ENCODE measurements around the gene ARFGEF3.
"Not testable (repeated sequence)": the region's sequence is repeated elsewhere in the genome, so short reads cannot be mapped to it uniquely, and the experiment has no call there.

The ARFGEF3 gene

DNA sequence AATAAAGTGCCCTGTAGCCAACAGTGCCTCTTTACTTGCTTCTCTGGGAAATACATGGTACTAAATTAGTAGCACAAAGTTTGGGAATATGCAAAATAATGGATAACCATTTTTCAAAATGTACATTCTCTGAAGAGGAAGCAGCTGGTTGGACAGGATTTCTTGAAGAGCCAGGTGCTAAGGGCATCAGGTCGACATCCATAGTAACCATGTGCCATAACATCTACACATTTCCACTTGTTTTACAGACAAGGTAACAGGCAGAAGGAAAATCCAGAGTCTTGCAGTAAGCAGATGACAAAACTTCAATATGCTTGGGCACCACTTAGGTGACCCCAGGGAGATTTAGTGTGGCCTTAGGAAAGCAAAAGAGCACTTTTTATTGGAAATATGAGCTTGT is 179.4 kb downstream of the ARFGEF3 start:
- in situ Hi-C loops (cut with MboI; ENCODE audit: low sequenced_read_pairs): no loop called here

GRCh38 chr6:138343112-138343511 is 181.4 kb downstream of the ARFGEF3 start:
- in situ Hi-C loops (cut with MboI; ENCODE audit: low sequenced_read_pairs): no loop called here

- in situ Hi-C loops (cut with MboI; ENCODE audit: low sequenced_read_pairs): no loop called here
Observed at GRCh38 chr6:138345565-138346285, 184.0 kb downstream of the ARFGEF3 start.

DNA sequence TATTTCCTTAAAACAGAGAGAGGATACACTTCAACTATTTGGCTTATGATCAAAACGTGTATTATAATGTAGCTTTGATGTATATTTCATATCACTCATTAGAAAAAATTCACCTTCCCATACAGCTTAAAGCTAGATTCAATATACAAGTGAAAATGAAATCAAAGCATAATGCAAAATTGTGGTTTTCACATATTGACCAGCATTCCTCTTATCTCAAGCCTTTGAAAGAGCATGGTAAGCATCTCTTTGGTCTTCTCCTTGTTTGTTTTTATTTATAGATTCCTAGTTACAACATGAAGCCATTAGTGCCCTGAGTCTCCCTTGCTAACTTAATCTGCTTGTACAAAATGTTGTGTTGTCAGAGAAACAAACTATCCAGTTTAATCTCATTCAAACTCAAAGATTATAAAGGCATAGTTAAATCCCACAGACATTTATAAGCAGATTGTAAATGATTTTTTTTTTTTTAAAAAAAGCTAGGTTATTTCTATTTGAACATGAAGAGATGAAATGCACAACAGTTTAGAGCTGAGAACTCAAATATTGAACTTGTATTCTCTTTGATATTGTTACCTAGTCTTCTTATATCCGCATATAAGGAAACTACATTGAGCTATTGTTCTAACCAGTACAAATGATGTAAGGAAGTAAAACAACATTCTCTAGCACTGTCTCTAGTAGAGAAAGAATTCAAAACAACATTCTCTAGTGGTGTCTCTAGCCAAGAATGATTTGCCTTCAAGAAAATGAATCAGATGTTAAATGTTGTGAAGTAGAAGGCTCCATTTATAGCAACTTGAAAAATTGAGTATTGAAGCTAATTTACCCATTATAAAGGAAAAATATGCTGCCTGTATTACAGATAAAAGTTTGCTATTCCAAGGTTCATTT is 184.8 kb downstream of the ARFGEF3 start:
- in situ Hi-C loops (cut with MboI; ENCODE audit: low sequenced_read_pairs): no loop called here

- in situ Hi-C loops (cut with MboI; ENCODE audit: low sequenced_read_pairs): no loop called here
Observed at GRCh38 chr6:138347864-138348263, 186.1 kb downstream of the ARFGEF3 start.

DNA sequence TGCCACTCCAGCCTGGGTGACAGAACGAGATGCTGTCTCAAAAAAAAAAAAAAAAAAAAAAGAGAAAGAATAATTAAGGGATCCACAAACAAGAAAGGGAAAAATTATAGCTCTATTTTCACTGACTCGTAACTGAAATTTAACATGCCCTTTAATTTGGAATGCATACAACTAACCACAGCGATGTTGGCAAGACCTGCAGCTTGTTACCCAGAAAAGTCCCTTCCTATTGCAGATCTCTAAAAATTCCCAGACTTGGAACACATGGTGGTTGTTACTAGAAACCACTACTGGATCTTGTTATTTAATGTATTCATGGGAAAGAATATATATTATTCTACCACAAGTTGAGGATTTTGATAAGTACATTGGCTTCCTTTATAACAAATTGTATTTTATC is 188.2 kb downstream of the ARFGEF3 start:
- in situ Hi-C loops (cut with MboI; ENCODE audit: low sequenced_read_pairs): no loop called here

- in situ Hi-C loops (cut with MboI; ENCODE audit: low sequenced_read_pairs): no loop called here
Observed at GRCh38 chr6:138357928-138358327, 196.2 kb downstream of the ARFGEF3 start.

DNA sequence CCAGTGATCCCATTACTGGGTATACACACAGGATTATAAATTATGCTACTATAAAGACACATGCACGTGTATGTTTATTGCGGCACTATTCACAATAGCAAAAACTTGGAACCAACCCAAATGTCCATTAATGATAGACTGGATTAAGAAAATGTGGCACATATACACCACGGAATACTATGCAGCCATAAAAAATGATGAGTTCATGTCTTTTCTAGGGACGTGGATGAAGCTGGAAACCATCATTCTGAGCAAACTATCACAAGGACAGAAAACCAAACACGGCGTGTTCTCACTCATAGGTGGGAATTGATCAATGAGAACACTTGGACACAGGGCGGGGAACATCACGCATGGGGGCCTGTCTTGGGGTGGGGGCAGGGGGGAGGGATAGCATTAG is 206.9 kb downstream of the ARFGEF3 start:
- in situ Hi-C loops (cut with MboI; ENCODE audit: low sequenced_read_pairs): not testable (repeated sequence)

DNA sequence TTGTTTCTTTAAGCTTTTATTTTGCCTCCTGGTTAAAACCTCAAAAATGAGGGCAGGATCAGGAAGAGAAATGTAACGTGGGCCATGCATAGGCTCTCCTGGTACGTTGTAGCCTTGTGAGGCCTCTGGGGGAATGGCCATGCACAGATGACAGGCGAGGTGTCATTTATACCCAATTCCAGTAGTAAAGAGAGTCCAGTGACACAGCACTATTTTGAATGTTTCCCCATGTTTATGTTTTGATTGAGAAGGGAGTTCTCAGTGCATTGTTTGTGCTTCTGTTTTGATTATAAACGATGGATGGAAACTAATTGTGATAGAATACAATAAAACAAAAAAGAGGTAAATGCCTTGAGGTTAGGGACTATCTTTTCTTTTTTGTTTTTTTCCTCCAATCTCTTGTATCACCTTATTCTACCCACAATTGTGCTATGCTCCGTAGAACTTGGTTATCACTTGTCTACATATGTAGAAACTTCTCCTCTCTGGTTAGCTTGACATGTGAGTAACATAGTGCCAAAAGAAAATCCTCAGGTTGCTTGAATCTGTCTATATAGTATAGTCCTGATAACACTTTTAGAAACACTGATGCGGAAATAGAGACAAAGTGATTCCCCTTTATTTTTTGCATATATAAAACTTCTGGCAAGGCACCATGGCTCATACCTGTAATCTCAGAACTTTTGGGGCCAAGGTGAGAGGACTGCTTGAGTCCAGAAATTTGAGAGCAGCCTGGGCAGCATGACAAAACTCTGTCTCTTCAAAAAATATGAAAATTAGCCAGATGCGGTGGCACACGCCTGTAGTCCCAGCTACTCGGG is 209.1 kb downstream of the ARFGEF3 start:
- in situ Hi-C loops (cut with MboI; ENCODE audit: low sequenced_read_pairs): no loop called here

GRCh38 chr6:138371452-138371711 is 209.6 kb downstream of the ARFGEF3 start:
- in situ Hi-C loops (cut with MboI; ENCODE audit: low sequenced_read_pairs): no loop called here

- in situ Hi-C loops (cut with MboI; ENCODE audit: low sequenced_read_pairs): no loop called here
Observed at GRCh38 chr6:138371720-138372119, 210.0 kb downstream of the ARFGEF3 start.

DNA sequence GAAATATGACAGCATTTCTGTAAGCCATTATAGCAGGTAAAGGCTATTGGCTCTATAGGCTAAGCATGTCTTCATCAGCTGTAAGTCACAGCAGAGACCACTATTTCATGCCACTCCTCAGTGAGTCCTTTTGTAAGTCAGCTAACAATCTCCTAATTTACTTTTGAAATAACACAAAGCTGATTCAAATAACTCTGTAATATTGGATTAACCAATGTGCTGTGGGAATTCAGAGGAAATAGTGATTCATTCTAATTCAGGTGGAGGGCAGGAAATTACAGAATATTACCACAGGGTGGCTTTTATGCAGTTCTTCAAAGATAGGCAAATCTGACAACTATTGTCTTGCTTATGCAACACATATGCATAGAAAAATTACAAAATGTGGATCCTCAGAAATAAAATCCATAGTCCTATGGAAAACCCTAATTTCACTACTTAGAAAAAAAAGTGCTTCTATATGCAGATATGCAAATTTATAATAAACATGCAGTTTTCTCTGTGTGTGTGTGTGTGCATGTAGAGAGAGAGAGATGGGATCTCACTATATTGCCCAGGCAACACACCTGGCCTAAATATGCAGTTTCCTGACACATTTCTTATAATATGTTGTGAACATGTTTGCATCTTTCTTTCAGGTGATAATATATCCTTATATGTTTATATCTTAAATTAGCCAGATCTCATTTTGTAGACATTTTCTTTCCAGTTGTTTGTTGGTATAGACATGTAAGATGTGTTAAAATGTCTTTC is 211.1 kb downstream of the ARFGEF3 start:
- in situ Hi-C loops (cut with MboI; ENCODE audit: low sequenced_read_pairs): no loop called here

DNA sequence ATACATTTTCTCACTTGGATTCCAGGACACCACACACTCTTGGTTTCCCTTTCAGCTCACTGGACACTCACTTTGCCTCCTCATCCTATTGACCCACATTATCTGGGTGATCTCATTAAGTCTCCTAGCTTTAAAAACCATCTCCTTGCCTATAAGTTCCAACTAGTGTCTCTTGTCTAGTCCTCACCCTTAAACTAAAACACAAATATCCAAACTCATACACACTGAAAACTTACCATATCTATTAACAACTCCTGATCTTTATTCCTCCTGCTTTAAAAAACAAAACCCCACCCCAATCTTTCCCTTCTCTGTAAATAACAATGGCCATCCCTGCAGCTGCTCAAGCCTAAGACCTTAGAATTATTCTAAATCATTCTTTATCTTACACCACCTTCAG is 212.5 kb downstream of the ARFGEF3 start:
- in situ Hi-C loops (cut with MboI; ENCODE audit: low sequenced_read_pairs): no loop called here

DNA sequence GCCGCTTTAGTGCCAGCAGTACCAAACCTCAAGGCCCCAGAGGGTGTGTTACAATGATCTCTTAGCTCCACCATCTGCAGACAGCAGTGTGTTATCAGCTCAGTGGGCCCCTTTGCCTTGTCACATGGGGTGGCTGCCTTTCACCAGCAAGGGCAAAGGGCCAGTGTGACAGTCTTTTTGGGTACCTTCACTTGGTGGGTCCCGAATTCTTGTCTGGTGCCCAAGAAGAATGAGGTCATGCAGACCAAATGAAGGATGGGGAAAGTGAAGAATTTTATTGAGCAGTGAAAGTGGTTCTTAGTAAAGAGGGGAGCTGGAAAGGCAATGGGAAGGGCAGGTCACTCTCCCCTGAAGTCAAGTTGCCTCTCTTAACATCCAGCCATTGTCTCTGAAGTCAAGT is 213.1 kb downstream of the ARFGEF3 start:
- in situ Hi-C loops (cut with MboI; ENCODE audit: low sequenced_read_pairs): no loop called here

DNA sequence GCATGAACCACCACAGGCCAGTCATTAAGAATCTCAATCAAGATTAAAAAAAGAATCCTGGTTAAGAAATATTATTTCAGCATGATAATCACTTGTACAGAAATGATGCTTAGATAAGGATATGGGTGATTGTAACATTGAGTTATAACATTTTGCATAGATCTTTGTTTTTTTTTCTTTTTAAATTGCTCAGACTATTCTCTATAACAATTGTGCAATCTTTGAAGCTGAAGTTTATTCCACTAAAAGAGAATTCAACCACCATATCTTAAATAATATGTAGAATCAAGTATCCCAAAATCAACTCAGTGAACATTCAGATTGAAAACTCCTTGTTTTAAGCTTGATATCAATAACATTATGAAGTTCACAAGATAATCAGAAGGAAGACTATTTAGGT is 215.3 kb downstream of the ARFGEF3 start:
- in situ Hi-C loops (cut with MboI; ENCODE audit: low sequenced_read_pairs): no loop called here

DNA sequence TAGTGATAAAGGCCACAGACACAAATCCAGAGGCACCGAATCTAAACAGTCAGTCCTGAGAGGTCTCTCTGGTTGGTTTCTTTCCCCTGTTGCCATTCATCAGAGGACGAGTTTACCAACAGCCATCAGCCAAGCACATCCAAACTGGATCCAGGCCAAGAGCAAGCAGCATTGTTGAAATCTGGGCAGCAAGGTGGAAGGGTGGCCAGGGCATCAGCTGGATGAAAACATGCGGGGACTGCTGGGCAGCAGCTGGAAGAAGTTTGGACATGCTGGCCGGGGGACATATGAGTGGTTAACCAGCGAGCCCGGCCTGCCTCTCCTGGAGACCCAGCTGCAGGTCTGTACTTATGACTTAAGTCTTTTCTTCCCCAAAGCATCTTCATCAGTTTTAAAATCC is 216.1 kb downstream of the ARFGEF3 start, which contains the start of gene SMIM28:
SMIM28 (plus strand) TSS at position 62 of the 400 bp plus-strand sequence; CDS start at position 230, 168 bp downstream.
- in situ Hi-C loops (cut with MboI; ENCODE audit: low sequenced_read_pairs): no loop called here

DNA sequence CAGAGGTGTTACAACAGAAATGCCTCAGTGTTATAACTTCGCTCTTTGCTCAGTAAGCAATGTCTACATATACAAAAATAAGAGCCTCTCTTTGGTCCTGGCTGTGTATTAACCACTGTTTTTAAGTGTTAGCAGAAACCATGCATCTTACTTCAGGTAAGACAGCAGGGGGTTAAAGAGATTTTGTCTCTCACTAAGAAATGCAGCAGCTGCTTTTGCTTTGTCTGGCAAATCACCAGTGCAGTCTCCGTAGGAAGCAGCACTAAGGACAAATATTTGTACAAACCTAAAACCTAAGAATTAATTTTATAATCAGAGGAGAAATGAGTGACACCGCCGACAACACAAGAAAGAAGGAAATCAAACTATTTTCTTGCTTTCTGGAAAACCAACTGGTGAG is 216.7 kb downstream of the ARFGEF3 start:
- in situ Hi-C loops (cut with MboI; ENCODE audit: low sequenced_read_pairs): no loop called here

DNA sequence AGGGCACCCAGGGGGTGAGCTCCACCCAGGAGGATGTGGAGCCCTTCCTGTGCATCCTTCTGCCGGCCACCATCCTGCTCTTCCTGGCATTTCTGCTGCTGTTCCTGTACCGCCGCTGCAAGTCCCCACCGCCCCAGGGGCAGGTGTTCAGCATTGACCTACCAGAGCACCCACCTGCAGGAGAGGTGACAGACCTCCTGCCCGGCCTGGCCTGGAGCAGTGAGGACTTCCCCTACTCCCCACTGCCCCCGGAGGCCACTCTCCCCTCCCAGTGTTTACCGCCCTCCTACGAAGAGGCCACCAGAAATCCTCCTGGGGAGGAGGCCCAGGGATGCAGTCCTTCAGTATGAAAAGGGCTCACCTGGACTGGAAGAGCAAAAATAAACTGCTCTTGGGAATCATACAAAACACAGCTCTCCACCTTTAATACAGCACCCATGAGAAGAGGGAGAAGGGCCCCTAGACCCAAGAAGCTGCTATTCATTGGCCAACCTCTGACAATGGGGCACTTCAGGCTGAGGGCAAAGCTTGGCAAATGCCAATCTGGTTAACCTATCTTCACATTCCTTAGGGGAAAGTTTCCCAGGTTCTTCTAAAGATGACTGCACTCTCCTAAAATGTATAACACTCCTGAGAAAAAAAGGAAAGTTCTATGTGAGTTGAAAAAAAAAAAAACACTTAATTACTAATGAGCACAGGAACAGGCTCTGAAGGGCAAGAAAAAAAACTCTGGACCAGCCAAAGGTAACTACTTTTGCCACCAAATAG is 220.9 kb downstream of the ARFGEF3 start:
- in situ Hi-C loops (cut with MboI; ENCODE audit: low sequenced_read_pairs): no loop called here

DNA sequence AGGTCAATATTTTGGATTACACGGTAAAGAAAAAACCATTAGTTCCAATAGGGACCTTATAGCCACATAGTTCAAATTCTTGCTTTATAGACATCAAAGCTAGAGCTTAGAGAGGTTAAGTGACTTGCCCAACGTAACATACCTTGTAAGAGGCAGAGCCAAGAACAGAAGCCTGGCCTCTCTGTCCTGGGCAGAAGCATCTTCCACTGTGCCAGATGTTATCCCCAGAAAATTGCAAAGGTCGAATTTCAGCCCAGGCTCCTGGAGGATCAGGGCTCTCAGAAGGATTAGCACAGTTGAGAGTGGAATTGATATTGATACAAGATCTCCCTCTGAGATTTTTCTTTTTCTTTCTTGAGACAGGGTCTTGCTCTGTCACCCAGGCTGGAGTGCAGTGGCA is 222.0 kb downstream of the ARFGEF3 start:
- in situ Hi-C loops (cut with MboI; ENCODE audit: low sequenced_read_pairs): no loop called here

GRCh38 chr6:138386897-138387296 is 225.2 kb downstream of the ARFGEF3 start:
- in situ Hi-C loops (cut with MboI; ENCODE audit: low sequenced_read_pairs): no loop called here

Measured in HL-60/S4 treated with retinoic acid at 250 ng/mL for 4 days and 3 days (cell line).